ENCODE measurements around the gene ATP8B4. TPM values are rescaled to one million over a fixed set of nuclear protein-coding genes. Genes with fewer than 3 reads are reported as not detected.

ATP8B4 gene
- polyA plus RNA-seq, 1 experiment = 1.0 TPM

DNA sequence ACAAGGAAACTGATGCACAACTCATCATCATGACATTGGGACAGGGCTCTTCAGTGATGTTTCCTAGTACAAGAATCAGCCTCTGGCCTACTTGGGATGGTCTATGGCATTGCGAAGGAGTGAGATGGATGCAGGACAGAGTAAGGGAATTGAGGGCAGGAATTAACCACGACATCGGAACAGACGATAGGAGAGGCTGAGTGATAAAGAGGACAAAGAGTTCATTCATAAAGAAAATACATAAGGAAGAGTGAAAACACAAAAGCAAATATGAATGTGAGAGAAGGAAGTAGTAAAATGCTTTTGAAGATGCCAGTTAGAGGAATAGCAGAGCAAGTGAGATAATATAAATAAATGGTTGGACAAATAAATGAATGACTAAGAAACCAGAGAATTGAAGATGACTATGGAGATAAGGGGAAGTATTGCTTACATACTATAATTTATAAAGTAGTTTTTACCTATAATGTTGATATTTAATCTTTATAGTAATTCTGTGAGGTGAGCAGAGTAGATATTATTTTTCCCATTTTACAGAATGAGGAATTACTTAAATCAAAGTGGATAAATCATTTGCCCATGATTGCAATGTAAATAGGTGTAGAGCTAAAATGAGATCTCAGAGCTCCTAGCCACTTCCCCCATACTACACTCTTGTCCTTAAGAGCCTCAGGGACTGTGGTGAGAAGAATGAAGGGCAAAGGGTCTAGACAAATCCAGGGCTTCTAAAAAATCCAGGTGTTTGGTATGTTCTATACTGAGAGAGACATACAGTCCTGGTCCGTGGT is 294.9 kb downstream of the ATP8B4 start:
- no peak for TF ChIP-seq CTCF (IDR thresholded peaks at IDR 0.05; ENCODE audit: low read depth, low read length)
- POLR2A ChIA-PET = no interaction called here

DNA sequence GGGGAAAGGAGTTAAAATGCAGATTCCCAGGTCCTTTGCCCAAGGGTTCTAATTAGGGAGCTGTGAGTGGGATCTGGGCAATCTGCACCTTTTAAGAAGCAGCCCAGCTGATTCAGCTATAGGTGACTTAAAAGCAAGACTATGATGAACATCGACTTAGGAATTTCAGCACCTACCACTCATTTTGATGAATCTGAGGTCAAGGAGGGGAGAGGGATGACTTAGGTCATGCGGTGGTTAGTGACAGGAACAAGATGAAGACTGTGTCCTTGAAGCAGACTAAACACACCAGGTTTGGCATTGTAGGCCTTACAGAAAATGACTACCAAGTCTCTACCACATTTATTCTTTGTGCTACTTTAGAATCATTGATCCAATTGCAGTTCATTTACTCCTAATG is 301.9 kb downstream of the ATP8B4 start:
- CTCF ChIA-PET = no interaction called here

More for the DNA sequence above, 294.9 kb downstream of the ATP8B4 start:
- H3K9me3 ChIP-seq (ENCODE audit: control insufficient read depth, insufficient read depth, low read length) = no peaks in the 10 kb centered on the region
- DNase-seq (ENCODE audit: low read depth, low spot score) = no peak
- CTCF ChIA-PET = interaction anchor here (0.9 kb wide), 1 partner anchor 228 kb away, joined by 3 read pairs; no protein-coding TSS in a partner anchor
- H3K4me3 ChIP-seq (ENCODE audit: low read depth, low read length) = no peak overlapping the region
- H3K27me3 ChIP-seq (ENCODE audit: control insufficient read depth, insufficient read depth, low read length) = no peaks in the 10 kb centered on the region
- H3K27ac ChIP-seq (ENCODE audit: low read depth, low read length) = no peak overlapping the region

GRCh38 chr15:49815950-49816349 is 303.1 kb downstream of the ATP8B4 start:
- ChIA-PET CTCF (no interaction called here), POLR2A (interaction anchor here (1.1 kb wide), 1 partner anchor 195 kb away, joined by 3 read pairs; the partner anchor contains the start of gene DTWD1)
- H3K4me3 ChIP-seq (ENCODE audit: low read depth, low read length) = no peak overlapping the region
- DNase-seq (ENCODE audit: low read depth, low spot score) = no peak
- no peak for TF ChIP-seq CTCF (IDR thresholded peaks at IDR 0.05; ENCODE audit: low read depth, low read length)
- H3K27ac ChIP-seq (ENCODE audit: low read depth, low read length) = no peak overlapping the region
- no peaks in the 10 kb centered on the region for H3K9me3 ChIP-seq (ENCODE audit: control insufficient read depth, insufficient read depth, low read length)
- H3K27me3 ChIP-seq (ENCODE audit: control insufficient read depth, insufficient read depth, low read length) = no peaks in the 10 kb centered on the region

More for the DNA sequence above, 301.9 kb downstream of the ATP8B4 start:
- H3K9me3 ChIP-seq (ENCODE audit: control insufficient read depth, insufficient read depth, low read length) = no peaks in the 10 kb centered on the region
- no peak for TF ChIP-seq CTCF (IDR thresholded peaks at IDR 0.05; ENCODE audit: low read depth, low read length)
- POLR2A ChIA-PET = no interaction called here
- no peak for DNase-seq (ENCODE audit: low read depth, low spot score)
- no peak overlapping the region for H3K4me3 ChIP-seq (ENCODE audit: low read depth, low read length)
- H3K27ac ChIP-seq (ENCODE audit: low read depth, low read length) = no peak overlapping the region
- H3K27me3 ChIP-seq (ENCODE audit: control insufficient read depth, insufficient read depth, low read length) = no peaks in the 10 kb centered on the region

- CTCF ChIA-PET = no interaction called here
- Histone ChIP-seq H3K27ac (ENCODE audit: low read depth, low read length) (no peak overlapping the region), H3K27me3 (ENCODE audit: control insufficient read depth, insufficient read depth, low read length) (no peaks in the 10 kb centered on the region), H3K9me3 (ENCODE audit: control insufficient read depth, insufficient read depth, low read length) (no peaks in the 10 kb centered on the region), H3K4me3 (ENCODE audit: low read depth, low read length) (no peak overlapping the region)
- TF ChIP-seq CTCF (IDR thresholded peaks at IDR 0.05; ENCODE audit: low read depth, low read length) = no peak
- DNase-seq (ENCODE audit: low read depth, low spot score) = no peak
- POLR2A ChIA-PET = interaction anchor here (1.1 kb wide), 1 partner anchor 194 kb away, joined by 3 read pairs; the partner anchor contains the start of gene DTWD1
These were observed 303.5 kb downstream of the ATP8B4 start for GRCh38 chr15:49815526-49815925.

DNA sequence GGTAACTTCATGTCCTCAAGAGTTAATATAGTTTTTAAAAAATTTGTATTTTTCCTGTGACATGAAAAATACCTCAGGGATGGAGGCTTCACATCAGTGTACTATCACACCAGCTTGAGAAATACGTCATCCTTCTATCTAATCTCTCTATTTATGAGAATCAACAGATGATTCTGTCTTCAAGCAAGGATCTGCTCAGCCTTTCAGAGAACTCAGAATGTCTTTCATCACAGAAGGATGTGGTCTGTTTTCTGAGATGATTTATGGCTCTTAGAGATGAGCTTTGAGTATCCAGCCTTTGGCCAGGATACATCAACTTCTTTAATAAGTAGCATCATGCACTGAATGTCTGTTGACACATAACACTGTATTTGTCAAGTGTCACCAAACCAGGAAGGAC is 304.3 kb downstream of the ATP8B4 start:
- POLR2A ChIA-PET = no interaction called here
- Histone ChIP-seq H3K9me3 (ENCODE audit: control insufficient read depth, insufficient read depth, low read length) (no peaks in the 10 kb centered on the region), H3K4me3 (ENCODE audit: low read depth, low read length) (no peak overlapping the region), H3K27ac (ENCODE audit: low read depth, low read length) (no peak overlapping the region), H3K27me3 (ENCODE audit: control insufficient read depth, insufficient read depth, low read length) (no peaks in the 10 kb centered on the region)
- CTCF ChIA-PET = no interaction called here
- DNase-seq (ENCODE audit: low read depth, low spot score) = no peak
- TF ChIP-seq CTCF (IDR thresholded peaks at IDR 0.05; ENCODE audit: low read depth, low read length) = no peak
